HG03565 (cell line): Measurements from ENCODE around the gene C21orf58.

Source experiments
- ATAC-seq: cut with Tn5 transposase; IDR thresholded peaks from one replicate; pipeline ENCODE4 v1.9.1; 2021; ENCODE audit warnings: mild to moderate bottlenecking, moderate library complexity; ENCODE audit not compliant: unreplicated experiment

The C21orf58 gene

DNA sequence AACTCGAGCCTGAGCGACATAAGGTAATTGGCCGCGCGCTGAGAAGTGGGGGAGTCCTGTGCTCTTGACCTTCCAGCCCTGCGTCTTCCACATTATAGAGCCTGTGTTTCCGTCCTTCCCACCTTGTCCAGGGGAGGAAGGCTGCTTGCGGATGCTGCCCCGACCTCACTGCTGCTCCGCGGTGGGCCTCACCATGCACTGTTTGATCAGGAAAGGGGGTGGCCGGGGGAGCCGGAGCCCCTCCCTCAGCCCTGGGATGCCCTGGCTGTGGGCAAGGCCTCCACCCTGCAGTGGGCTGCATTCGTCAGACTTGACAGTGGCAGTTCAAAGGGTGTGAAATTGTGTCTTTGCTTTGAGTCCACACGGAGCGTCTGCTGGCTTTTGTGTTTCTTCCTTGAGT is 30.4 kb upstream of the C21orf58 start:
- ATAC-seq: no peak

DNA sequence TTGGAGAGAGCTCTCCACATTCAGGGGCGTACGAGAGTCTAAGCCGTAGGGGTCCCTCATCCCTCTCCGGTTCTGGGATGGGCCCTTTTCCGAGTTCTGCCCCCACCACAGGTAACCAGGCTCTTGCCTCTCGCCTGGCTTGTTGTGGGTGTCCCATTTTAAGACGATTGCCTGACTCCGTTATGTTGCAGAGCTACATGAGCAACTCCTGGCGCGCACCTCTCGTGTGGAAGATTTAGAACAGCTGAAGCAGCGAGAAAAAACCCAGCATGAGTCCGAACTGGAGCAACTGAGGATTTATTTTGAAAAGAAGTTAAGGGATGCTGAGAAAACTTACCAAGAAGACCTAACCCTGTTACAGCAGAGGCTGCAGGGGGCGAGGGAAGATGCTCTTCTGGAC is 29.2 kb upstream of the C21orf58 start:
- ATAC-seq: no peak

DNA sequence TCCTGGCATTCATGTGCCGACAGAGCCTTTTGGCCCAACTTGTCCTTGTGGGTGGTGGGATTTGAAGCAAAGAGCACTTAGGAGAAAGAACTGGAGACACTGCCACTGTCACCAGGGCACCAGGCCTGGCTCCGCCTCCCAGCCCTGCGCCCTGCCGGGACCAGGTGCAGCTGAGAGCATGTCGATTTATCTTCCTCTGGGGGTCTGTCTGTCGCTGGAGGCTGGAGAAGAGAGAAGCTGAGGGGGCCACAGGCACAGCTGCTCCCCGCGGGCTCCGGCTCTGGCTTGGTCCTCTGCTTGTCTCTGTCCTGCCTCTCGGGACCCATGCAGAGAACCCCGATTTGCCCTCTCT is 28.5 kb upstream of the C21orf58 start:
- ATAC-seq: no peak

DNA sequence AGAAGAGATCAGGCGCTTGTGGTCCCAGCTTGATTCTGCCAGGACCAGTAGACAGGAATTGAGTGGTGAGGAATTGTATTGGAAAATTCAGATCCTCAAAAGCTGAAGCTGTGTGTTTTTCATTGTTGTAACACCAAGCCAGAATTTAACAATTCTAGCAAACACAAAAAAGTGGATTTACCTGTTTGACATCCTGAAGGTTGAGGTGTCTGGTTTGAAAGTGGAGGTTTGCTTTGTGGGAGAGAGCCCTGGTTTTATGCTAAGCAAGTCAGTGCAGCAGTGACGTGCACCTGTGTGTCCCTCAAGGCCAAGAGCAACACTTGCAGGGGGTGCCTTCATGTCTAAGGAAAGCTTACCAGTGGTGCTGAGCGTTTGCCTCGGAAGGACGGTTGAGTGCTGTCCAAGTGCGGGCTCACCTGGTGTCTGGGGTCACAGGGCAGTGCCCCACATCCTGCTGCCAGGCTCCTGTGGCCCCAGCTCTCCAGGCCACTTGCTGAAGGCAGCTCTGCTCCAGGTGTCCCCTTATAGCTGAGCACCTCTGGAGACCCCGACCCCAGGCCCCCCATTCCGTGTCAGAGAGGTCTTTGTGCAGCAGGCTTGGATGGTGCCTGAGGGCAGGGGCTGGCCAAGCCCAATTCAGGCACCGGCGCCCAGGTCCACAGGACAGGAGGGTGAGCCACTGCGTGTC is 27.9 kb upstream of the C21orf58 start:
- ATAC-seq: no peak

DNA sequence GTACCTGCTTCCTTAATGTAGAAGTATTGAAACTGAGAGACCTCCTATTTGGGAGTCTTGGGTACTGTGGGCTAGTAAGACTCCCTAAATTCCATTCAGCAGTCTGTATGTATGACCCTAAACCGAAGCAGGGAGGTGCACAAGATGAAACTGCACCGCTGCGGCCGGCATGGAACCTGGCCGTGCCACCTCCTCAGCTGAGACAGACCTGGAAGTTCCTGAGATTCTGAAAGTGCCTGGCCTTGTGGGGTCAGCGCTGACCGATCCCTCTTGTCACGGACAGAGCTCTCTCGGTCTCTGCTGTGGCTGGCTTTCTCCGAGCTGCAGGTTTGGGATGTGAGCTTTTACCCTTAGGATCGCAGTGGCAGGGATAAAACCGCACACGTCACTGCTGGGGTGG is 27.3 kb upstream of the C21orf58 start:
- ATAC-seq: no peak

DNA sequence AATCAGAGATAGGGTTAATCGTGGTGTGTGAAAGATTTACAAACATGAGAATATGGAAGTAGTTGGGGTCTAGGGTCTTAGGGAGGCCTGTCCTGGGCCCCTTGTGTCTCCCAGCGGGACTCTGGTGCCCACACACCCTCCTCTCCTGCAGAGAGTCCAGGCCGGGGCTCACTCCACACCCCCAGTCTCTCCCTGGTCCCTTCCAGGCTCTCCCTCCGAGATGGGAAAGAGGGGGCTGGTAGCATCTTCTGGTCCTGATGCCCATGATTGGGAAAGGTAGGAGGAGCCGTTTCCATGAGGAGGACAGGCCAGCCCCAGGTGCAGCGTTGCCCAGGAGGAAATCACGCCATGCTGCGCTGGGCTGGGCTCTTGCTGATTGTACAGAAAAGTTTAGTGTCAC is 26.9 kb upstream of the C21orf58 start:
- no peak for ATAC-seq

DNA sequence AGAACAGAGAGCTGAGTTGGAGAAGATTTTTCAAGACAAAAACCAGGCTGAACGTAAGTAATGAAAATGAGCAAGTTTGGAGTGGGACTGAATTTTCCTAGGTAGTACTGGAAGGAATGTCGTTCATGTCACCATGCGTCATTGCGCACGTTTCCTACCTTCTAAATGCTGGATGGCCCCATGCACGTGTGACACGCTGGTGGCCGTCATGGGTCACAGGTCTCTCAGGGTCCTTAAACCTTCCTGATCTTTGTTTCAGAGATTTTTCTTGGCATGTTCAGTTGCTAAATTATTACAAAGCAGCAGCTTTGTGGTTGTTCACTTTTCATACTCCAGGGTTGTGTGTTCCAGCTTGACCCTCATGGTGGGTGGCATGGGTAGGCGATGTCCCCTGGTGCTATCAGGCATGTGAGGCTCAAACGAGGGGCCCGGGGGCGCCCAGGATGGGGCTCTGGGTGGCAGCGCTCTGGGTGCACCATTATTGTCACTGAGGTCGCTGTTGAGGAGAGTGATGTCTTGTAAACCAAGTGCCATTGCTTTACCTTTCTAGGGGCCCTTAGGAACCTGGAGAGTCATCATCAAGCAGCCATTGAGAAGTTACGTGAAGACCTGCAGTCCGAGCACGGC is 25.6 kb upstream of the C21orf58 start:
- ATAC-seq: no peak

DNA sequence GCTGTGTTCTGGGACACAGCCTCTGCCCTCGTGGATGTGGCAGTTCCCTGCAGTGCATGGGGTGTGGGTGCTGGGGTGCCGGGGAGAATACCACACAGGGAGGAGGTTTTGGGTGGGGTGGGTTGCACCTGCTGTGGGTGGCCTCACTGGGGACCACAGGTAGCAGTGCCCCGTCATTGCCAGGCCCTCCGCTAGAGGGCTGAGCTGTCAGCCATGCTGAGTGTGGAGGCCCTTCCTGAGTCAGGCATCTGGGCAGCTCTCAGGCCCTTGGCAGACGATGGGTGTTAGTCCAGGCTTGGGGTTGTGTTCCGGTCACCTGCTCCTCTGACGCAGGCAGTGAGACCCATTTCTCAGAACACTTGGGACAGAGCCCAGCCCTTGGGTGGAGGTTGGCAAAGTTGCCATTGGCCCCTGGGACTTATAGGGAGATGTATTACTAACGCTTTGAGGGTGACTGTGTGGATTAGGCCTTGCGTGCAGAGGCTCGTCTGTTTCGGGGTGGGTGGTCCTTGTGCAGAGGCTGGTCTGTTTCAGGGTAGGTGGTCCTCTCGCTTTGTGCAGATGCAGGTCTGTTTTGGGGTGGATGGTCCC is 24.2 kb upstream of the C21orf58 start:
- no peak for ATAC-seq

DNA sequence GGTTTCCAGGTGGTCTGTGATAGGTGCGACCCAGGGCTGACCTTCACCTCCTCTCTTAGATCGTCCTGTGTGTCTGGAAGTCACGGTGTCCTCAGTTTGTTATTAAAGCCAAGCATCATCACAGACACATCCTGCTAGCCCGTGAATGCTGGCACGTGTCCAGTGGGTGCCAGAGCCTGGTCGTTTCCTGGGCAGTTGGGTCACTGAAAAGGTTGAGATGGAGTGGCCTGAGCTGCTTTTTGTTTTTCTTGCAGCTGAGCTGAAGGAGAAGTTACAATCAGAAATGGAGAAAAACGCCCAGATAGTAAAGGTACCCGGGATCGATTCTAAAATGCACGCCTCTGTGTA is 23.5 kb upstream of the C21orf58 start:
- ATAC-seq: no peak

DNA sequence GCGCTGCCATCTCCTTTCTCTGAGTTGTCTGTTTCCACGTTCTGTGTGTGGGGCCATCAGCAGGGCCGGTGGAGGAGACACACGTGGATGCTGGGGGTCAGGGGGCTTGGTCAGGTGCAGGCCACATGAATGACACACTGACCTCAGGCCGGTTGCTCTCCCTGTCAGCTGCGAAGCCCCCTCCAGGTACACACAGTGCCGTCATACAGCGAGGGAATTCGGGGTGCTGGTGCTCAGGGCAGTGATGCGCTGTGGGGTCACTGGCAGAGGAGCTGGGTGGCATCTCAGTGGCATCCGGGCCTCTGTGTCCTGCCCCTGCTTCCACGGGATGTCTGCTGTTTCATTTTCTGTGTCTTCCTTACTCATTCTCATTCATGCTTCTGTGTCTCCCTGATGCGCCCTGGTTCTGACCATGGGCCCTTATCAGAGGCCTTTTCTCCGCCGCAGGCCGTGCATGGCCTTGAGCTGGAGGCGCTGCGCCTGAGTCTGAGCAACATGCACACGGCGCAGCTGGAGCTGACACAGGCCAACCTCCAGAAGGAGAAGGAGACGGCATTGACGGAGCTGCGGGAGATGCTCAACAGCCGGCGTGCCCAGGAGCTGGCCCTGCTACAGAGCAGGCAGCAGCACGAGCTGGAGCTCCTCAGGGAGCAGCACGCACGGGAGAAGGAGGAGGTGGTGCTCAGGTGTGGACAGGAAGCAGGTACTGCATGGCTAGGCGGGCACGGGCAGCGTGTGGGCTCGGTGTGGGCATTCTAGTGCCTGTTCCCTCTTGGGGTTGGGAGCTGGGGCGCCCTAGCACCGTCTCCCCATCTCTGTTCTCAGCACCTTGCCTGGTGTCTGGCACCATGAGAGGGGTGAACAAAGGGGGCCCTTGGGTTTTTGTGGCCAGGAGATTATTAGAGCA is 22.9 kb upstream of the C21orf58 start:
- no peak for ATAC-seq

DNA sequence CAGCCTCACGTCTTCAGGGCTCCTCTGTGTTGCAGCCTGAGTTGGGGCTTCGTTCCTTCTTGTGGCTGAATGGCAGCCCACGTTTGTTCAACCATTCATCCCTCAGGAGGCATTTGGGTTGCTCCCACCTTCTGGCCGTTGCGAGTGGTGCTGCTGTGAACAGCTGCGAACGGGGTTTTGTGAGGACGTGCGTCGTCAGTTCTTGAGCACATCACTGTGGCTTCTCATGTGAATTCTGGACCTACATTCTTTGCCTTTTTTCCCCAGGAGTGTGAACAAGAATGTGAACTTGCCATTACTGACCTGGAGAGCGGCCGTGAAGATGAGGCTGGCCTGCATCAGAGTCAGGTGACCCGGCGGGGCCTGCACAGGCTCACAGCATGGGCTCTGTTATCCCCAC is 22.2 kb upstream of the C21orf58 start:
- no peak for ATAC-seq

DNA sequence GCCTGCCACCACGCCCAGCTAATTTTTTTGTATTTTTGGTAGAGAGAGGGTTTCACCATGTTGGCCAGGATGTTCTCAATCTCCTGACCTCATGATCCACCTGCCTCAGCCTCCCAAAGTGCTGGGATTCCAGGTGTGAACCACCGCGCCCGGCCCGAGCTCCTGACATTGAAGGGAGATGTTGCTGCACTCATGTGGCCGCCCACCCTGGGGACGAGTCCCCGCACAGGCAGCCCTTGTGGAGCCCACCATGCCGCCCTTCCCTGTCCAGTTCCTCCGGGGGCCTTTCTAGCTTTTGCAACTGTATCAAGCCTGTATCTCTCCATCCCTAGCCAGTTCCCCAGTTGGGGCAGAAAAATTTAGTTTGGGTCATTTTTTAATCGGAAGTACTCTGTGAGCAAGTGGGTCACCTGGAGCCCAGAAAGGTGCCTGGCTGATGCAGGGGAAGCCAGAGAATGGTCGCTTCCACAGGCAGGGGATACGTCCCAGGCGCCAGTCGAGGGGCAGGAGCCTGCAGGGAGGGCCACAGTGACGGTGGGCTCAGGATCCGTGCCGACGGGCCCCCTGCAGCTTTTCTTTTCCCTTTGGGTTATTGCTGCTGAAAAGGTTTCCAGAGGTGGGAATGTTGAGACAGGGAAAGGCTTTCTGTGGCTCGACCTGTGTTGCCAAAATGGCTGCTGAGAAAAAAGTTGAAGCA is 20.7 kb upstream of the C21orf58 start:
- ATAC-seq: no peak

DNA sequence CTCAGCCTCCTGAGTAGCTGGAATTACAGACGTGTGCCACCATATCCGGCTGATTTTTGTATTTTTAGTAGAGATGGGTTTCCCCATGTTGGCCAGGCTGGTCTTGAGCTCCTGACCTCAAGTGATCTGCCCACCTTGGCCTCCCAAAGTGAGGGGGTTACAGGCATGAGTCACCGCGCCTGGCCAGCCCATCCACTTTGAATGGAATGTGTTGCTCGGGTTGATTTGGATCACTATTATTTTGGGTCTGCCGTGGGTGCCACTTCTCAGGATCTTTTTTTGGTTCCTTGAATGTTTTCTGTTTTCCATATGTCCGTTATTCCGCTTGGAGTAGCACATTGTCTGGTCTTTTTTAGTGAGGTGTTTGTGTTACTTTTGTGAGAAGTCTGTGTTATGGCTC is 17.3 kb upstream of the C21orf58 start:
- ATAC-seq: no peak

DNA sequence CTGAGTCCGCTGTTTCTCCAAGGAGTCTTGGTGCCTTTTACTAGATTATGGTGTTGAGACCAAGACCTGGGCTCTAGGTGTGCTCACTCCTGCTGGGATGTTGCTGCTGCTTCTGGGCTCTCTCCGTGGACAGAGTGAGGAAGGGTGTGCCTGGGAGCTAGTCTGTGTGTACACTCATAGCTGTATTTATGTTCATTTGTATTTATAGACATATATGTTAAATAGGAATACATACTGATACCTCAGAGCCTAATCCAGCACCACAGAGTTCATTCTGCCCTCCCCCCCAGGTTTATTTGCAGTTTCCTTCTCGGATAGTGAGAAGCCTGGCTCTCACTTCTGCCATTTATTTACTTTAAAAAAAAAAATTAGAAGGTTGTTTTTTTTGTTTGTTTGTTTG is 12.9 kb upstream of the C21orf58 start:
- ATAC-seq: no peak

DNA sequence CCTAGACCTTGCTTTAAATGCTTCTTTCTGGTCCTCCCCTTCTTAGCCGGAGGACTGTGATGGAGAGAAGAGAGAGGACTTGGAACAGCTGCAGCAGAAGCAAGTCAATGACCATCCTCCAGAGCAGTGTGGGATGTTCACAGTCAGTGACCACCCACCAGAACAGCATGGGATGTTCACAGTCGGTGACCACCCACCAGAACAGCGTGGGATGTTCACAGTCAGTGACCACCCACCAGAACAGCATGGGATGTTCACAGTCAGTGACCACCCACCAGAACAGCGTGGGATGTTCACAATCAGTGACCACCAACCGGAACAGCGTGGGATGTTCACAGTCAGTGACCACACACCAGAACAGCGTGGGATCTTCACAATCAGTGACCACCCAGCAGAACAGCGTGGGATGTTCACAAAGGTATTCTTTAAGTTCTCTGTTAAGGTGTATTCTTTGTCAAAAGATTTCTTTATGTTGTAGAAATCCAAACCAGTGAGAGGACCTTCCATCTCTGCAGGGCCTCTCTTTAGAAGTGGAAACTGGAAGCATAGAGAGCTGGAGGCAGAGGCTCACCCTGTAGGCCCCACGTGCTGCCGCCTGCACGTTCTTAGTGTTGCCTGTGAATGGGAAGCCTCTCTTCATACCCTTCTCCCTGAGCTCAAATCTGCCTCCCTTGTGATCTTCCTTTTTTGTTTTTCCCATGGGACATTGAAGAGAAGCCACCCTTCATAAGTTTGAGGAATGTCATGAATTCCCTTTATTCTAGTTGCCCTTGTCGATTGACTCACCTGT is 10.9 kb upstream of the C21orf58 start:
- no peak for ATAC-seq

DNA sequence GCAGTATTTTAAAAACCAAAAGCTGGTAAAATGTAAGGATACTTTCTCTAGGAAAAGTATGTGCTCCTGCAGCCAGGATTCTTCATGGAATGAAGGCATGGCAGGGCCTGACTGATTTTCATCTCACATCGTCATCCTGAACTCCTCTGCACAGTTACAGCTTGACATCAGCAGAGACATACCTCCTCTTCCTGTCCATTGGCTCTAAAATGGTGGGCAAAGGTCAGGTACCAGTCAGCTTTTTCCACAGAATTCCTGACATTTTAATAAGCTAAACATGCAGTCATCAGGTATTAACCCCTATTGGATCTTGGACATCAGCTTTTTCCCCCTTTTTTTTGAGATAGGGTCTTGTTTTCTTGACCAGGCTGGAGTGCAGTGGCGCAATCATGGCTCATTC is 6.1 kb upstream of the C21orf58 start:
- ATAC-seq: no peak

DNA sequence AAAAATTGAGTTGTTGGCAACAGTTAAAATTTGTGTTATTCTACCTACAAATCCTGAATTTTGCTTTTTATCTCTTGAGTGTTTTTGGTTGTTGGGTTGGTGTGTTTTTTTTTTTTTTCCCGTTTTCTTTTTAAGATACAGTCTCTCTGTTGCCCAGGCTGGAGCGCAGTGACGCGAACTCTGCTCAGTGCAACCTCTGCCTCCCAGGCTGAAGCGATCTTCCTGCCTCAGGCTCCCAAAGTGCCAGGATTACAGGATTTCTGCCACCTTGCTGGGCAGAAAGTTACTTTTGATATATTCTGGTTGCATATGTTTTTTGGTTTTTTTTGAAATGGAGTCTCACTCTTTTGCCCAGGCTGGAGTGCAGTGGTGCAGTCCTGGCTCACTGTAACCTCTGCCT is 4.5 kb upstream of the C21orf58 start:
- ATAC-seq: no peak

DNA sequence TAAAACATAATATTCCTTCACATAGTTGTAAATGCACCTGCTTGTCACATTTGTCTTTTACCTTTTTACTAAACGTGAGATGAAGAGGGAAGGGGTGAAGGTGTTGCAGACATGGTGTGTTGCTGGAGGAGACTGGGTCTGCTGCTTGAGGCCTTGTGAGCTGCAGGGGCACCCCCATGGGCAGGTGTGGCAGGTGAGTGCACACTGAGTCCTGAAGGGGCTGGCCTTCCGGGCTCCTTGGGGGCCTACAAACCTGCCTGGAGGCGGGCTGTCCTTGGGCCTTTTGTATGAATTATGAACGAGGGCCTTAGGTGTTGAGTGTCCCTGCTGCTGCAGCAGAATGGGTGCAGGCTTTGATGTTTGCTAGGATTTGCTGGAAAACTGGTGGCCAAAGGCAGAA is 4.0 kb upstream of the C21orf58 start:
- no peak for ATAC-seq

DNA sequence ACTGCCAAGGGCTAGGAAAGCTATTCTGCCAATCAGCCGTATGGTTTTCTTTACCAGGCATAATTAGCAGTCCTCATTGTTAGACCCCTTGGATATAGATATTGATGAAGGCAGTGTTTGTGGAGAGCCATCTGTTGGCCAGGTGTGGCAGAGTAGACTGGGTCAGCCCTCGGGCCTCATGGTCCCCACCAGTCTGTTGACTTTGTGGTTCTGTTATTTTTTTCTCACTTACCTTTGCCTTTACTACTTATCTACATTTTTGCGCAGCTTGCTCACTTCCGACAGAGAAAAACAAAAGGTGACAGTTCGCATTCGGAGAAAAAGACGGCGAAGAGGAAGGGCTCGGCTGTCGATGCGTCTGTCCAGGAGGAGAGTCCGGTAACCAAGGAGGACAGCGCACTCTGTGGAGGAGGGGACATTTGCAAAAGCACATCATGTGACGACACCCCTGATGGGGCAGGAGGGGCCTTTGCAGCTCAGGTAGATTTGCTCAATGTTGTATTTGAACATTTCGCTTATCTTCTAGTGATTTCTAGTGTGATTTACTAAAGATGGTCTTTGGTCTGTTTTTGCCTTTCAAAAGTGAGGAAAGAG is 2.5 kb upstream of the C21orf58 start:
- ATAC-seq: no peak
